GM12878 (cell line): Measurements from ENCODE around the gene EXOC4. TPM values are rescaled to one million over a fixed set of nuclear protein-coding genes. Genes with fewer than 3 reads are reported as not detected.

Source experiments
- ATAC-seq: fragments of 200-7000 bp; cut with Tn5 transposase; 3 replicates; pipeline ENCODE4 v1.9.1; 2020; ENCODE audit warnings: mild to moderate bottlenecking, moderate library complexity
- BruUV-seq: library from RNA; stranded (reverse); fragments of 400-500 nt; replicated peaks from 2 replicates; lab custom pipeline; 2021; lab: Mats Ljungman, UMichigan
- CTCF ChIA-PET: fragments of 300-600 bp; sonication (Branson Sonifier 250); formaldehyde crosslinking; extraction: SDS; loops from one replicate; lab custom pipeline; 2021; ENCODE audit warnings: inconsistent platforms; lab: Yijun Ruan, JAX
- POLR2A ChIA-PET: fragments of 350-600 bp; formaldehyde crosslinking; extraction: SDS; loops from one replicate; lab custom pipeline; 2021; ENCODE audit warnings: inconsistent platforms; lab: Charles Lee
- RAD21 ChIA-PET: fragments of 300-600 bp; sonication (Branson Sonifier 250); formaldehyde crosslinking; loops from one replicate; lab custom pipeline; 2023; ENCODE audit warnings: antibody characterized with exemption; ENCODE audit not compliant: unreplicated experiment; lab: Charles Lee
- SMC1A ChIA-PET: fragments of 300-600 bp; sonication (Branson Sonifier 250); formaldehyde crosslinking; loops from one replicate; lab custom pipeline; 2023; ENCODE audit not compliant: unreplicated experiment, uncharacterized antibody; lab: Charles Lee
- DNase-seq: peaks from one replicate; pipeline ENCODE4 v3.0.0-alpha.2; 2011; ENCODE audit warnings: low read depth, low spot score
- FAIRE-seq: peaks from 3 replicates; lab custom pipeline; 2011; peaks lifted over from hg19 to GRCh38; lab: Jason Lieb, UNC
- H2AFZ ChIP-seq: 2 replicates; pipeline ENCODE4 v1.6.0; 2011; ENCODE audit warnings: low read depth, low read length, control low read depth; ENCODE audit not compliant: control insufficient read depth
- H3K27ac ChIP-seq: 2 replicates; pipeline ENCODE4 v1.5.1; 2011; ENCODE audit warnings: control low read depth; ENCODE audit not compliant: control insufficient read depth, insufficient read depth
- H3K27me3 ChIP-seq, 2 experiments: replicated peaks in 1 of 2; 2 replicates each; pipeline versions ENCODE4 v1.6.0 to v1.6.1; 2011; ENCODE audit warnings: low read length in 1 of 2; ENCODE audit not compliant: control insufficient read depth in 2 of 2, insufficient read depth in 2 of 2
- H3K36me3 ChIP-seq, 2 experiments: 2 replicates each; pipeline ENCODE4 v1.5.1; 2011; ENCODE audit warnings: low read length in 1 of 2; ENCODE audit not compliant: control insufficient read depth in 2 of 2, insufficient read depth in 2 of 2
- H3K4me1 ChIP-seq: 2 replicates; pipeline ENCODE4 v1.6.1; 2011; ENCODE audit warnings: mild to moderate bottlenecking, low read length, moderate library complexity, mixed read lengths; ENCODE audit not compliant: control insufficient read depth, insufficient read depth
- H3K4me2 ChIP-seq: 2 replicates; pipeline ENCODE4 v1.6.0; 2011; ENCODE audit warnings: control low read depth; ENCODE audit not compliant: control insufficient read depth, insufficient read depth
- H3K4me3 ChIP-seq: fragments of 200-600 bp; sonication (generic); 2 replicates; pipeline ENCODE4 v1.5.1; 2016
- H3K79me2 ChIP-seq: 2 replicates; pipeline ENCODE4 v1.6.0; 2011; ENCODE audit warnings: low read length; ENCODE audit not compliant: control insufficient read depth, insufficient read depth
- H3K9ac ChIP-seq: 2 replicates; pipeline ENCODE4 v1.8.0; 2011; ENCODE audit warnings: low read length, control low read depth, mixed read lengths; ENCODE audit not compliant: control insufficient read depth, insufficient read depth
- H3K9me3 ChIP-seq: replicated peaks from 3 replicates; pipeline ENCODE4 v1.5.1; 2011; ENCODE audit warnings: mild to moderate bottlenecking, low read length; ENCODE audit not compliant: control insufficient read depth, insufficient read depth
- H4K20me1 ChIP-seq: 2 replicates; pipeline ENCODE4 v1.6.0; 2011; ENCODE audit not compliant: control insufficient read depth, insufficient read depth
- BCL11A ChIP-seq: IDR thresholded peaks from 2 replicates; pipeline ENCODE4 v1.6.1; 2011; ENCODE audit warnings: low read depth, low read length
- BHLHE40 ChIP-seq, 2 experiments: fragments of 450-650 bp in 1 of 2; IDR thresholded peaks; 2 replicates each; pipeline ENCODE4 v1.6.1; 2011 to 2017; ENCODE audit warnings: low read depth in 2 of 2, borderline replicate concordance in 1 of 2, improper control_type of control experiment in 1 of 2, low read length in 1 of 2, mild to moderate bottlenecking in 1 of 2
- IKZF1 ChIP-seq: fragments of 450-650 bp; conservative IDR thresholded peaks from 2 replicates; pipeline ENCODE4 v1.6.1; 2017; ENCODE audit warnings: antibody characterized with exemption, mild to moderate bottlenecking
- MEF2B ChIP-seq: fragments of 450-650 bp; IDR thresholded peaks from 2 replicates; pipeline ENCODE4 v1.6.1; 2018; ENCODE audit warnings: mild to moderate bottlenecking, moderate library complexity; ENCODE audit not compliant: partially characterized antibody, poor library complexity, severe bottlenecking
- RAD21 ChIP-seq: IDR thresholded peaks from 2 replicates; pipeline ENCODE4 v1.6.1; 2011; ENCODE audit warnings: mild to moderate bottlenecking, low read depth, low read length, moderate library complexity; ENCODE audit not compliant: insufficient read depth
- SMC3 ChIP-seq: IDR thresholded peaks from 2 replicates; pipeline ENCODE4 v1.6.1; 2011; ENCODE audit warnings: low read length, improper control_type of control experiment, borderline replicate concordance
- WGBS: methylation state at CpG from one replicate; pipeline ENCODE4 v1.1.6; 2016; ENCODE audit warnings: low lambda C conversion rate; ENCODE audit not compliant: insufficient replicate concordance, insufficient coverage; ENCODE audit errors: missing lambda C conversion rate; 5-methylcytosine and 5-hydroxymethylcytosine counted together
- in situ Hi-C: fragments of 300-500 bp; cut with MboI; formaldehyde crosslinking; loops from 9 replicates; pipeline ENCODE4 v1.14.3; 2018; ENCODE audit warnings: mixed read lengths
- intact Hi-C: fragments of 100-400 bp; cut with micrococcal nuclease; formaldehyde crosslinking; loops from one replicate; pipeline ENCODE4 v1.14.2; 2022; ENCODE audit not compliant: unreplicated experiment
- polyA plus RNA-seq, 11 experiments: library from polyadenylated mRNA; depleted of rRNA in 4 of 11; unstranded in 6 of 11; stranded (reverse) in 5 of 11; fragments of >200 nt; fragmentation: Nextera tagmentation in 4 of 11; fragmentation: Illumina TruSeq in 1 of 11; extraction: Ambion mirVana in 4 of 11; extraction: Trizol in 1 of 11; gene quantifications; 1 replicate in 1 of 11; 2 replicates in 10 of 11; pipeline versions ENCODE4 v1.2.1 to v1.2.3, GENCODE V29; 2011 to 2016; ENCODE audit warnings: inconsistent platforms in 2 of 11, missing spikeins in 2 of 11, low read depth in 1 of 11
- total RNA-seq, 4 experiments: library from RNA; depleted of rRNA in 3 of 4; stranded (reverse); fragments of >200 nt in 3 of 4; fragmentation: Illumina TruSeq in 1 of 4; extraction: Trizol in 1 of 4; gene quantifications; 2 replicates each; pipeline versions ENCODE4 v1.2.1 to v1.2.3, GENCODE V29; 2013 to 2021
- TF ChIP-seq, protein P1 (sequence below): IDR thresholded peaks from 2 replicates; pipeline ENCODE4 v1.6.1; 2011; ENCODE audit warnings: borderline replicate concordance, low read depth, mild to moderate bottlenecking, moderate library complexity, mixed read lengths, low read length; ENCODE audit not compliant: insufficient read depth; ENCODE audit errors: extremely low read length
- TF ChIP-seq, protein P2 (sequence below): fragments of 150-350 bp; IDR thresholded peaks from 2 replicates; pipeline ENCODE4 v1.6.1; 2016; ENCODE audit warnings: low read depth, low read length
- TF ChIP-seq, protein P3 (sequence below), 3 experiments: IDR thresholded peaks in 2 of 3; conservative IDR thresholded peaks in 1 of 3; 2 replicates each; pipeline ENCODE4 v1.5.1; 2011; ENCODE audit warnings: low read depth in 3 of 3, low read length in 3 of 3, mild to moderate bottlenecking in 3 of 3, control low read depth in 2 of 3, moderate library complexity in 2 of 3, inconsistent platforms in 1 of 3, mixed read lengths in 1 of 3; ENCODE audit not compliant: control insufficient read depth in 2 of 3, insufficient read depth in 1 of 3; ENCODE audit errors: extremely low read depth in 1 of 3

EXOC4 gene
- total and polyA plus RNA-seq, 10 of the 15 experiments (the other 5 are each of a cell fraction or from before 2014, with no cell fraction given): 13.2 to 44.5 (median 29.6) TPM

DNA sequence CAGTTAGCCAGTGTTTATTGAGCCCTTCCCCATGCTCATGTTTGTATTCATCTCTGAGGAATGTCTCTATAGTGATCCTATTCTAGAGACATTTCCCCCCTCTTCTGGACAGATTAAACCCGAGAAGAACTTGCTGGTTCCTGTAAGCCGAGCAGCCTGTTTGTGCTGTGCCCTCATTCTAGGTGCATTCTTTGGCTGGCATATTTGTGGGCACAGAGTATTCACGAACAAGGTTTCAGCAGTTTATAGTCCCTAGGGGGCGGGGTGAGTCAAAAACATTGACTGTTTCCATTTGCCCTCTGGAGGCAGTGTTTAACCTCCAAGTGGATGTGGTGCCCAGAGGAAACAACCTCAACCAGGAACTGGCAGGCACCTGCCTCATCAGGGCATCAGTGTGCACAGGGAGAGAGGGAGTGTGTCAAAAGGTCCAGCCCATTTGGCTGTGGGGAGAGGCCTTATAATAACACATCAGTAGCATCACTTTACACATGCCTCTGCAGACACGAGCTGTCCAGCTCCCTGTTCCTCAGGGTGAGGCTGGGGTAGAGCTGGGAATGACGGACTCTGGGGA, 600.9 kb downstream of the EXOC4 start:
- no peak overlapping the region for H3K4me2 ChIP-seq
- H3K27ac ChIP-seq: no peak overlapping the region
- peaks cover 3% of the 10 kb centered on the region; the same call in 1 of the 2 replicates for H3K4me1 ChIP-seq
- no peaks in the 10 kb centered on the region for H4K20me1 ChIP-seq
- ChIA-PET CTCF (interaction anchor here (0.5 to 2.4 kb wide), 27 partner anchors 8 to 801 kb away, joined by 3 to 14 read pairs (median 4); no protein-coding TSS in a partner anchor), RAD21 (interaction anchor here (1.3 kb wide), 1 partner anchor 579 kb away, joined by 3 read pairs; no protein-coding TSS in a partner anchor), POLR2A (no interaction called here), SMC1A (interaction anchor here (0.9 to 1.5 kb wide), 2 partner anchors 29 to 287 kb away, joined by 4 to 6 read pairs; no protein-coding TSS in a partner anchor)
- DNase-seq: peak; percentile 9
- no peaks in the 10 kb centered on the region for H3K79me2 ChIP-seq
- no peaks in the 10 kb centered on the region for H3K36me3 ChIP-seq
- H3K4me3 ChIP-seq: no peak overlapping the region
- intact Hi-C loops: loop anchor here (5.0 to 10.0 kb wide), 2 partner anchors 139 to 369 kb away; no protein-coding TSS in a partner anchor
- H3K27me3 ChIP-seq: no peaks in the 10 kb centered on the region
- H3K9me3 ChIP-seq: no peaks in the 10 kb centered on the region
- H2AFZ ChIP-seq: no peak overlapping the region
- 32% methylated on average over 6 of the region's 6 CpGs for WGBS
- peak; percentile 97 for ATAC-seq
- FAIRE-seq: no peak
- no TSS peak for BruUV-seq
- TF ChIP-seq, protein P1, sequence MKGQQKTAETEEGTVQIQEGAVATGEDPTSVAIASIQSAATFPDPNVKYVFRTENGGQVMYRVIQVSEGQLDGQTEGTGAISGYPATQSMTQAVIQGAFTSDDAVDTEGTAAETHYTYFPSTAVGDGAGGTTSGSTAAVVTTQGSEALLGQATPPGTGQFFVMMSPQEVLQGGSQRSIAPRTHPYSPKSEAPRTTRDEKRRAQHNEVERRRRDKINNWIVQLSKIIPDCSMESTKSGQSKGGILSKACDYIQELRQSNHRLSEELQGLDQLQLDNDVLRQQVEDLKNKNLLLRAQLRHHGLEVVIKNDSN: no peak
- TF ChIP-seq MEF2B (peak; percentile 41), BHLHE40 (IDR thresholded peaks at IDR 0.05; ENCODE audit: borderline replicate concordance in 1 of 2, low read depth in 2 of 2, low read length in 1 of 2) (peak in 1 of 2 experiments; percentile 23; a peak in 1 of 4 replicates), BCL11A (no peak), SMC3 (peak; percentile 9; the same call in 1 of the 2 replicates), RAD21 (peak; percentile 33; the same call in 1 of the 2 replicates), IKZF1 (0 out of 2 replicates have a peak, but pooled peaks have one; percentile 17)
- TF ChIP-seq, protein P2, sequence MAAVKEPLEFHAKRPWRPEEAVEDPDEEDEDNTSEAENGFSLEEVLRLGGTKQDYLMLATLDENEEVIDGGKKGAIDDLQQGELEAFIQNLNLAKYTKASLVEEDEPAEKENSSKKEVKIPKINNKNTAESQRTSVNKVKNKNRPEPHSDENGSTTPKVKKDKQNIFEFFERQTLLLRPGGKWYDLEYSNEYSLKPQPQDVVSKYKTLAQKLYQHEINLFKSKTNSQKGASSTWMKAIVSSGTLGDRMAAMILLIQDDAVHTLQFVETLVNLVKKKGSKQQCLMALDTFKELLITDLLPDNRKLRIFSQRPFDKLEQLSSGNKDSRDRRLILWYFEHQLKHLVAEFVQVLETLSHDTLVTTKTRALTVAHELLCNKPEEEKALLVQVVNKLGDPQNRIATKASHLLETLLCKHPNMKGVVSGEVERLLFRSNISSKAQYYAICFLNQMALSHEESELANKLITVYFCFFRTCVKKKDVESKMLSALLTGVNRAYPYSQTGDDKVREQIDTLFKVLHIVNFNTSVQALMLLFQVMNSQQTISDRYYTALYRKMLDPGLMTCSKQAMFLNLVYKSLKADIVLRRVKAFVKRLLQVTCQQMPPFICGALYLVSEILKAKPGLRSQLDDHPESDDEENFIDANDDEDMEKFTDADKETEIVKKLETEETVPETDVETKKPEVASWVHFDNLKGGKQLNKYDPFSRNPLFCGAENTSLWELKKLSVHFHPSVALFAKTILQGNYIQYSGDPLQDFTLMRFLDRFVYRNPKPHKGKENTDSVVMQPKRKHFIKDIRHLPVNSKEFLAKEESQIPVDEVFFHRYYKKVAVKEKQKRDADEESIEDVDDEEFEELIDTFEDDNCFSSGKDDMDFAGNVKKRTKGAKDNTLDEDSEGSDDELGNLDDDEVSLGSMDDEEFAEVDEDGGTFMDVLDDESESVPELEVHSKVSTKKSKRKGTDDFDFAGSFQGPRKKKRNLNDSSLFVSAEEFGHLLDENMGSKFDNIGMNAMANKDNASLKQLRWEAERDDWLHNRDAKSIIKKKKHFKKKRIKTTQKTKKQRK: no peak
- TF ChIP-seq, protein P3, sequence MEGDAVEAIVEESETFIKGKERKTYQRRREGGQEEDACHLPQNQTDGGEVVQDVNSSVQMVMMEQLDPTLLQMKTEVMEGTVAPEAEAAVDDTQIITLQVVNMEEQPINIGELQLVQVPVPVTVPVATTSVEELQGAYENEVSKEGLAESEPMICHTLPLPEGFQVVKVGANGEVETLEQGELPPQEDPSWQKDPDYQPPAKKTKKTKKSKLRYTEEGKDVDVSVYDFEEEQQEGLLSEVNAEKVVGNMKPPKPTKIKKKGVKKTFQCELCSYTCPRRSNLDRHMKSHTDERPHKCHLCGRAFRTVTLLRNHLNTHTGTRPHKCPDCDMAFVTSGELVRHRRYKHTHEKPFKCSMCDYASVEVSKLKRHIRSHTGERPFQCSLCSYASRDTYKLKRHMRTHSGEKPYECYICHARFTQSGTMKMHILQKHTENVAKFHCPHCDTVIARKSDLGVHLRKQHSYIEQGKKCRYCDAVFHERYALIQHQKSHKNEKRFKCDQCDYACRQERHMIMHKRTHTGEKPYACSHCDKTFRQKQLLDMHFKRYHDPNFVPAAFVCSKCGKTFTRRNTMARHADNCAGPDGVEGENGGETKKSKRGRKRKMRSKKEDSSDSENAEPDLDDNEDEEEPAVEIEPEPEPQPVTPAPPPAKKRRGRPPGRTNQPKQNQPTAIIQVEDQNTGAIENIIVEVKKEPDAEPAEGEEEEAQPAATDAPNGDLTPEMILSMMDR (IDR thresholded peaks at IDR 0.05 in 2 of 3, conservative IDR thresholded peaks at IDR 0.05 in 1 of 3; ENCODE audit: control insufficient read depth in 2 of 3, extremely low read depth in 1 of 3, insufficient read depth in 1 of 3, low read depth in 3 of 3, low read length in 3 of 3): peak; percentile 54 to 68 (median 66)
- TF ChIP-seq, all 136 proteins: peak for 6
- H3K9ac ChIP-seq: no peak overlapping the region
- in situ Hi-C loops: no loop called here
